ENCODE measurements around the gene ONECUT1. TPM values are rescaled to one million over a fixed set of nuclear protein-coding genes. Genes with fewer than 3 reads are reported as not detected.
A peak's percentile ranks its signal among the peaks of the same experiment; 100 is the strongest.

Gene ONECUT1
- total RNA-seq, 4 donors from 2014 or later: 0.29 TPM; not detected in 3

GRCh38 chr15:52791776-52792175 lies 1.6 kb upstream of the ONECUT1 start:
- no peak for DNase-seq (ENCODE audit: low spot score in 2 of 2)
- H3K27me3 ChIP-seq: peaks cover 99% of the 10 kb centered on the region
- TF ChIP-seq POLR2AphosphoS5 (IDR thresholded peaks at IDR 0.05): no peak
- H3K36me3 ChIP-seq: no peaks in the 10 kb centered on the region
- no peak overlapping the region for H3K4me3 ChIP-seq
- peaks cover 48% of the 10 kb centered on the region for H3K4me1 ChIP-seq
- no peaks in the 10 kb centered on the region for H3K9me3 ChIP-seq
- WGBS: 61% methylated on average over 5 of the region's 5 CpGs
- H3K27ac ChIP-seq: no peak overlapping the region

GRCh38 chr15:52790941-52791751 lies 1.0 kb upstream of the ONECUT1 start:
- H3K4me3 ChIP-seq: peak overlapping the region; percentile 55
- peaks cover 51% of the 10 kb centered on the region for H3K4me1 ChIP-seq
- peak in 1 of 2 donors; percentile 53 for DNase-seq (ENCODE audit: low spot score in 2 of 2)
- no peak for TF ChIP-seq EP300 (IDR thresholded peaks at IDR 0.05)
- no peak for TF ChIP-seq POLR2AphosphoS5 (IDR thresholded peaks at IDR 0.05)
- TF ChIP-seq CTCF (IDR thresholded peaks at IDR 0.05): no peak
- no peak for TF ChIP-seq POLR2A (IDR thresholded peaks at IDR 0.05)
- no peaks in the 10 kb centered on the region for H3K9me3 ChIP-seq
- H3K36me3 ChIP-seq: no peaks in the 10 kb centered on the region
- H3K27me3 ChIP-seq: peaks cover 99% of the 10 kb centered on the region
- 21% methylated on average over 39 of the region's 50 CpGs for WGBS
- H3K27ac ChIP-seq: no peak overlapping the region

- 2% methylated on average over 21 of the region's 51 CpGs for WGBS
- H3K36me3 ChIP-seq: no peaks in the 10 kb centered on the region
- TF ChIP-seq EP300 (IDR thresholded peaks at IDR 0.05) (no peak), POLR2A (IDR thresholded peaks at IDR 0.05) (no peak), POLR2AphosphoS5 (IDR thresholded peaks at IDR 0.05) (no peak), CTCF (IDR thresholded peaks at IDR 0.05) (no peak)
- DNase-seq (ENCODE audit: low spot score in 2 of 2): peak in 1 of 2 donors; percentile 52
- peaks cover 57% of the 10 kb centered on the region for H3K4me1 ChIP-seq
- no peaks in the 10 kb centered on the region for H3K9me3 ChIP-seq
- no peak overlapping the region for H3K27ac ChIP-seq
- H3K4me3 ChIP-seq: peak overlapping the region; percentile 55
- H3K27me3 ChIP-seq: peaks cover 99% of the 10 kb centered on the region
Observed at GRCh38 chr15:52789601-52790168, 451 bp downstream of the ONECUT1 start.

- Histone ChIP-seq H3K9me3 (no peaks in the 10 kb centered on the region), H3K27me3 (peaks cover 99% of the 10 kb centered on the region), H3K4me1 (peaks cover 63% of the 10 kb centered on the region), H3K4me3 (peak overlapping the region; percentile 55), H3K36me3 (no peaks in the 10 kb centered on the region), H3K27ac (no peak overlapping the region)
- WGBS: 3% methylated on average over 10 of the region's 37 CpGs
- TF ChIP-seq CTCF (IDR thresholded peaks at IDR 0.05): no peak
- peak in 1 of 2 donors; percentile 56 for DNase-seq (ENCODE audit: low spot score in 2 of 2)
Observed at GRCh38 chr15:52789008-52789600, 1.0 kb downstream of the ONECUT1 start.

- Histone ChIP-seq H3K4me1 (peaks cover 70% of the 10 kb centered on the region), H3K27me3 (peaks cover 99% of the 10 kb centered on the region), H3K9me3 (no peaks in the 10 kb centered on the region), H3K36me3 (no peaks in the 10 kb centered on the region), H3K27ac (no peak overlapping the region), H3K4me3 (no peak overlapping the region)
- 3% methylated on average over 23 of the region's 58 CpGs for WGBS
- peak in 1 of 2 donors; percentile 53 for DNase-seq (ENCODE audit: low spot score in 2 of 2)
- no peak for TF ChIP-seq POLR2A (IDR thresholded peaks at IDR 0.05)
- no peak for TF ChIP-seq CTCF (IDR thresholded peaks at IDR 0.05)
- TF ChIP-seq EP300 (IDR thresholded peaks at IDR 0.05): no peak
- TF ChIP-seq POLR2AphosphoS5 (IDR thresholded peaks at IDR 0.05): no peak
Observed at GRCh38 chr15:52788099-52788986, 1.8 kb downstream of the ONECUT1 start.

Measured in suprapubic skin (tissue), 4 donors.